ENCODE data around the gene TNPO3.

The TNPO3 gene

DNA sequence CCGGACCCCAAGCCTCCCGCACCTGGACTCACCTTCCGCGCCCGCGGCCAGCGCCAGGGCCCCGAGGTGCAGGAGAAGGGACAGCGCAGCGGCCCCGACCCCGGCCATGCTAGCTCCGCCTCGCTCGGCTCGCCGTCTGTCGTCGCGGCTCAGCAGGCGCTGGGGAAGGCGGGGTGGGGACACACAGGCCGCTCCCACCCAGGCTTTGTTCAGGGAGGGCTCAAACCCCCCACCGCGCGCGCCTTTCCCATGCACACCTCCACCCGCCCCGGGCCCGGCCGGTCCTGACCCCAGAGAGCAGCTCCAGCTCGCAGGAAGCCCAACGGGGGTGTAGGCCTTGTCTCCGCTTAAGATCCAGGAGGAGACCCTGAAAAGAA lies 144.4 kb downstream of the TNPO3 start, which contains the start of gene KCP:
Gene KCP (minus strand): TSS at position 141 of the 377 bp plus-strand sequence. CDS start 33 bp downstream, at position 108.
- Histone ChIP-seq H3K36me3 (ENCODE audit: low read length) (no peaks in the 10 kb centered on the region), H3K4me3 (ENCODE audit: insufficient read depth, low read length, poor library complexity, severe bottlenecking) (no peak within 1 kb of the TSS), H4K20me1 (ENCODE audit: low read depth, low read length) (no peaks in the 10 kb centered on the region), H3F3A (ENCODE audit: insufficient read depth) (no peaks in the 10 kb centered on the region), H2AFZ (ENCODE audit: low read depth, low read length, severe bottlenecking) (no peak within 1 kb of the TSS), H3K9me3 (ENCODE audit: insufficient read depth, low read length) (no peaks in the 10 kb centered on the region), H3K9me2 (replicated peaks; ENCODE audit: insufficient read depth, low read length) (no peaks in the 10 kb centered on the region), H3K27me3 (ENCODE audit: low read length) (no peaks in the 10 kb centered on the region), H3K27ac (ENCODE audit: low read depth, low read length) (no peak within 1 kb of the TSS), H3K9ac (ENCODE audit: low read length) (no peak within 1 kb of the TSS), H3K79me2 (ENCODE audit: insufficient read depth, low read length) (no peaks in the 10 kb centered on the region), H3K4me2 (ENCODE audit: low read depth, low read length, poor library complexity, severe bottlenecking) (no peak within 1 kb of the TSS)
- TF ChIP-seq, protein P1, sequence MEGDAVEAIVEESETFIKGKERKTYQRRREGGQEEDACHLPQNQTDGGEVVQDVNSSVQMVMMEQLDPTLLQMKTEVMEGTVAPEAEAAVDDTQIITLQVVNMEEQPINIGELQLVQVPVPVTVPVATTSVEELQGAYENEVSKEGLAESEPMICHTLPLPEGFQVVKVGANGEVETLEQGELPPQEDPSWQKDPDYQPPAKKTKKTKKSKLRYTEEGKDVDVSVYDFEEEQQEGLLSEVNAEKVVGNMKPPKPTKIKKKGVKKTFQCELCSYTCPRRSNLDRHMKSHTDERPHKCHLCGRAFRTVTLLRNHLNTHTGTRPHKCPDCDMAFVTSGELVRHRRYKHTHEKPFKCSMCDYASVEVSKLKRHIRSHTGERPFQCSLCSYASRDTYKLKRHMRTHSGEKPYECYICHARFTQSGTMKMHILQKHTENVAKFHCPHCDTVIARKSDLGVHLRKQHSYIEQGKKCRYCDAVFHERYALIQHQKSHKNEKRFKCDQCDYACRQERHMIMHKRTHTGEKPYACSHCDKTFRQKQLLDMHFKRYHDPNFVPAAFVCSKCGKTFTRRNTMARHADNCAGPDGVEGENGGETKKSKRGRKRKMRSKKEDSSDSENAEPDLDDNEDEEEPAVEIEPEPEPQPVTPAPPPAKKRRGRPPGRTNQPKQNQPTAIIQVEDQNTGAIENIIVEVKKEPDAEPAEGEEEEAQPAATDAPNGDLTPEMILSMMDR (IDR thresholded peaks at IDR 0.05; ENCODE audit: insufficient read depth, low read length, poor library complexity, severe bottlenecking): no peak
- no peak for TF ChIP-seq EZH2phosphoT487 (conservative IDR thresholded peaks at IDR 0.05; ENCODE audit: low read length)

DNA sequence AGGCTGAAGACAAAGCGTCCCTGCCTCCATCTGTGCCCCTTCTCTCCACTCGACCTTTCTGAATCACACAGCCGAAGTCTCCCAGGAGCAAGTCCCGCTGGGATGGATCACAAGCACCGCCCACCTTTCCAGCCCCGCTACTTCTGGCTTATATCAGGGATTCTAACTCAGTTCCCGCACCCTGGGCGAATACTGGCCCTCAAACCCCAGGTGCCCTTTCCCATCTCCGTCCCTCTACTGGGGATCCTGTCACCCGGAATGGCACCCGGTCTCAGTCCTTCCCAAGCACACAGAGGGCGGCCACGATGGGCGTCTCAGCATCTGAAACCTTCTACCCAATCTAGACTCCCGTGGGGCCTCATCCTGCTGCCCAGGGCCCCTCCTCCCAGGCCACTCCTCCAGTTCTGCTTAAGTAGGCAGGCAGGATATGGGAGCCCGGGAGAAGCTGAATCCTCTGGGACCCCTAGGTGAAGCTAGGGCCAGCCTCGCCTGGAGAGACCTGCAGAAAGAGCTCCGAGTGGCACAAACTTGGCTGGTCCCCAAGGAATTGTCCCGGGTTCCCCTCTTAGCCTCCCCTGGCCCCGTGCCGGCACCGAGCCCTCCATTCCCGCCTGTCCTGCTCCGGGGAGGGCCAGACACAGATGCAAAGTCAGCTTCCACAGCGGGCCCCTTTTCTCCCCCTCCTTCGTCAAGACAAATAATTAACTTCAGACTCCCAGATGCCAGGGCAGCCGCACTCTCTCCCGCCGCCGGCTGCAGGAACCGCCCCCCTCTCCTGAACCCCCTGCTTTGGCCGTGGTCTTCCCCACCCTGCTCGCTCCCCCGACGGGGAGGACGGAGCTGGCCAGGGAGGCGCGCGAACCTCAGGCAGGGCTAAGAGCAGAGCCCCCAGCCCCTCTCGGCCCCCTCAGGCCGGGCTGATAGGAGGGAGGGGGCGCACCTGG lies 145.0 kb downstream of the TNPO3 start:
- no peaks in the 10 kb centered on the region for H3F3A ChIP-seq (ENCODE audit: insufficient read depth)
- H3K9me3 ChIP-seq (ENCODE audit: insufficient read depth, low read length): no peaks in the 10 kb centered on the region
- no peaks in the 10 kb centered on the region for H3K36me3 ChIP-seq (ENCODE audit: low read length)
- H3K27ac ChIP-seq (ENCODE audit: low read depth, low read length): no peak overlapping the region
- no peaks in the 10 kb centered on the region for H3K79me2 ChIP-seq (ENCODE audit: insufficient read depth, low read length)
- H3K9ac ChIP-seq (ENCODE audit: low read length): no peak overlapping the region
- no peaks in the 10 kb centered on the region for H3K9me2 ChIP-seq (replicated peaks; ENCODE audit: insufficient read depth, low read length)
- H3K27me3 ChIP-seq (ENCODE audit: low read length): no peaks in the 10 kb centered on the region
- TF ChIP-seq, protein P1 (IDR thresholded peaks at IDR 0.05; ENCODE audit: insufficient read depth, low read length, poor library complexity, severe bottlenecking): no peak
- TF ChIP-seq EZH2phosphoT487 (conservative IDR thresholded peaks at IDR 0.05; ENCODE audit: low read length): no peak
- H3K4me2 ChIP-seq (ENCODE audit: low read depth, low read length, poor library complexity, severe bottlenecking): no peak overlapping the region
- no peak overlapping the region for H2AFZ ChIP-seq (ENCODE audit: low read depth, low read length, severe bottlenecking)
- no peak overlapping the region for H3K4me3 ChIP-seq (ENCODE audit: insufficient read depth, low read length, poor library complexity, severe bottlenecking)
- H4K20me1 ChIP-seq (ENCODE audit: low read depth, low read length): no peaks in the 10 kb centered on the region

DNA sequence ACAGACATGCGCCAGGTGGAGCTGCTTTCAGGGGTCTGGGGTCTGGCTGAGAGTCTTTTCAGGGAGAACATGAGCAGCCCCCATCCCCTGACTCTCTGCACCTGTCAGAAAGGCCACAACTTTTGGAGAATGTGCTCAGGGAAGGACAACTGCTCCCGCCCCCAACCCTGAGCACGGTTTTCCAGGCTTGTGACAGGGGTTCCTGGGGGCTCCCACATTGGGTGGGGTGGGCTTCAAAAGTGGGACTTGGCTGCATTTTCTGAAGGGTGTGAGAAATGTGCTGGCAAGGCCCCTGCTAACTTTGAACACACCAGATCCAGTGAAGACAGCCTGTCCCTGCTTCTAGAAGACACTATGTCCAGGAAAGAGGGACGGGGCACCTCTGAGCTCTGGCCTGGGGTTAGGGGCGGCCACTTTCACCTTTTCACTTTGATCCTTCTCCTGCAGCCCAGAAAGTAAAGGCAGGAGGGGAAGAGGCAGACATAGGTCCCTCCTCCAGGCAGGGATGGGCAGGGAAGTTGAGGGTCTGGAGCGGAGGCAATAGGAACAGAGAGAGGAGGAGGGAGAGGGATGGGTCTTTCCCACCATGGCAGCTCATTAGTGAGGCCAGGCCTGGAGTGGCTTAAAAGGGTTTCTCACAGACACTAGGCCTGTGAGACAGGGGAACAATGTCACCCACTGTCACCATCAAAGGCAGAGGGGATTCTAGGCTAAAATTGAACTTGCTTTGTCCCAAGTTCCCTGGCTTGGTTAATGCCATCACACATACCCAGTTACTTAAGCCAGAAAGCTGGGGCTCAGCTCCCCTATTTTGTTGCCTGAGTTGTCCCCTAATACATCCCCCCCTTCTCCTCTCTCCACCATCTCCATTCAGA lies 145.9 kb downstream of the TNPO3 start:
- H3K9me2 ChIP-seq (replicated peaks; ENCODE audit: insufficient read depth, low read length): no peaks in the 10 kb centered on the region
- H3K27ac ChIP-seq (ENCODE audit: low read depth, low read length): no peak overlapping the region
- no peak overlapping the region for H3K4me3 ChIP-seq (ENCODE audit: insufficient read depth, low read length, poor library complexity, severe bottlenecking)
- no peak overlapping the region for H2AFZ ChIP-seq (ENCODE audit: low read depth, low read length, severe bottlenecking)
- no peaks in the 10 kb centered on the region for H3K27me3 ChIP-seq (ENCODE audit: low read length)
- H3K9me3 ChIP-seq (ENCODE audit: insufficient read depth, low read length): no peaks in the 10 kb centered on the region
- TF ChIP-seq, protein P1 (IDR thresholded peaks at IDR 0.05; ENCODE audit: insufficient read depth, low read length, poor library complexity, severe bottlenecking): no peak
- TF ChIP-seq EZH2phosphoT487 (conservative IDR thresholded peaks at IDR 0.05; ENCODE audit: low read length): no peak
- H3F3A ChIP-seq (ENCODE audit: insufficient read depth): no peaks in the 10 kb centered on the region
- H3K9ac ChIP-seq (ENCODE audit: low read length): no peak overlapping the region
- H3K79me2 ChIP-seq (ENCODE audit: insufficient read depth, low read length): no peaks in the 10 kb centered on the region
- no peak overlapping the region for H3K4me2 ChIP-seq (ENCODE audit: low read depth, low read length, poor library complexity, severe bottlenecking)
- H4K20me1 ChIP-seq (ENCODE audit: low read depth, low read length): no peaks in the 10 kb centered on the region
- H3K36me3 ChIP-seq (ENCODE audit: low read length): no peaks in the 10 kb centered on the region
